Calu3 (cell line): ENCODE data around the gene HACD2. TPM values are rescaled to one million over a fixed set of nuclear protein-coding genes. Genes with fewer than 3 reads are reported as not detected.

Experiments used
- BruUV-seq: library from RNA; stranded (reverse); fragments of 400-500 nt; replicated peaks from 2 replicates; lab custom pipeline; 2021; lab: Mats Ljungman, UMichigan
- CTCF ChIA-PET: fragments of 300-600 bp; sonication (Branson Sonifier 250); formaldehyde crosslinking; loops from one replicate; lab custom pipeline; 2022; ENCODE audit warnings: antibody characterized with exemption; lab: Charles Lee
- DNase-seq: peaks from one replicate; pipeline ENCODE4 v3.0.0; 2022
- H3K27ac Mint-ChIP-seq: one replicate; pipeline ENCODE4 v1.8.0; 2022; ENCODE audit warnings: mixed read lengths; ENCODE audit not compliant: unreplicated experiment
- H3K27me3 Mint-ChIP-seq: one replicate; pipeline ENCODE4 v1.8.0; 2022; ENCODE audit warnings: mixed read lengths; ENCODE audit not compliant: unreplicated experiment
- H3K36me3 Mint-ChIP-seq: one replicate; pipeline ENCODE4 v1.8.0; 2022; ENCODE audit warnings: mild to moderate bottlenecking, moderate library complexity, mixed read lengths; ENCODE audit not compliant: insufficient read depth, unreplicated experiment
- H3K4me1 Mint-ChIP-seq: one replicate; pipeline ENCODE4 v1.8.0; 2022; ENCODE audit warnings: mild to moderate bottlenecking, low read depth, mixed read lengths; ENCODE audit not compliant: unreplicated experiment
- H3K4me3 Mint-ChIP-seq: one replicate; pipeline ENCODE4 v1.8.0; 2022; ENCODE audit warnings: mild to moderate bottlenecking, low read depth, moderate library complexity, mixed read lengths; ENCODE audit not compliant: unreplicated experiment
- H3K9me3 Mint-ChIP-seq: one replicate; pipeline ENCODE4 v1.8.0; 2022; ENCODE audit warnings: low read depth, mixed read lengths; ENCODE audit not compliant: unreplicated experiment
- CTCF ChIP-seq: fragments of 200-600 bp; IDR thresholded peaks from one replicate; pipeline ENCODE4 v1.8.0; 2022; ENCODE audit warnings: antibody characterized with exemption; ENCODE audit not compliant: unreplicated experiment
- intact Hi-C: fragments of 100-400 bp; cut with micrococcal nuclease; formaldehyde crosslinking; loops from one replicate; pipeline ENCODE4 v1.10.0; 2022; ENCODE audit not compliant: unreplicated experiment
- total RNA-seq: library from RNA; stranded (reverse); gene quantifications from 2 replicates; pipeline ENCODE4 v1.2.3, GENCODE V29; 2022

The HACD2 gene
- total RNA-seq, 1 experiment from 2014 or later = 69.0 TPM

- Mint-ChIP-seq H3K4me3 (no peak overlapping the region), H3K27ac (no peak overlapping the region), H3K27me3 (no peaks in the 10 kb centered on the region), H3K9me3 (no peaks in the 10 kb centered on the region), H3K36me3 (no peaks in the 10 kb centered on the region), H3K4me1 (peaks cover 13% of the 10 kb centered on the region)
- intact Hi-C loops = no loop called here
- no peak for TF ChIP-seq CTCF
- no TSS peak for BruUV-seq
- DNase-seq = no peak
- CTCF ChIA-PET = no interaction called here
Measured at GRCh38 chr3:123568875-123569274, 16.0 kb downstream of the HACD2 start.

GRCh38 chr3:123568034-123568433 lies 16.8 kb downstream of the HACD2 start:
- no peak for TF ChIP-seq CTCF
- CTCF ChIA-PET = no interaction called here
- DNase-seq = no peak
- H3K4me1 Mint-ChIP-seq = peaks cover 21% of the 10 kb centered on the region
- no peak overlapping the region for H3K27ac Mint-ChIP-seq
- no peaks in the 10 kb centered on the region for H3K27me3 Mint-ChIP-seq
- no peaks in the 10 kb centered on the region for H3K36me3 Mint-ChIP-seq
- H3K4me3 Mint-ChIP-seq = no peak overlapping the region
- BruUV-seq = no TSS peak
- intact Hi-C loops = no loop called here
- H3K9me3 Mint-ChIP-seq = no peaks in the 10 kb centered on the region

- intact Hi-C loops = no loop called here
- Mint-ChIP-seq H3K36me3 (no peaks in the 10 kb centered on the region), H3K27me3 (no peaks in the 10 kb centered on the region), H3K4me1 (peaks cover 26% of the 10 kb centered on the region), H3K9me3 (no peaks in the 10 kb centered on the region), H3K27ac (no peak overlapping the region), H3K4me3 (no peak overlapping the region)
- no TSS peak for BruUV-seq
- TF ChIP-seq CTCF = no peak
- no peak for DNase-seq
- CTCF ChIA-PET = no interaction called here
Measured at GRCh38 chr3:123564056-123564455, 20.8 kb downstream of the HACD2 start.

DNA sequence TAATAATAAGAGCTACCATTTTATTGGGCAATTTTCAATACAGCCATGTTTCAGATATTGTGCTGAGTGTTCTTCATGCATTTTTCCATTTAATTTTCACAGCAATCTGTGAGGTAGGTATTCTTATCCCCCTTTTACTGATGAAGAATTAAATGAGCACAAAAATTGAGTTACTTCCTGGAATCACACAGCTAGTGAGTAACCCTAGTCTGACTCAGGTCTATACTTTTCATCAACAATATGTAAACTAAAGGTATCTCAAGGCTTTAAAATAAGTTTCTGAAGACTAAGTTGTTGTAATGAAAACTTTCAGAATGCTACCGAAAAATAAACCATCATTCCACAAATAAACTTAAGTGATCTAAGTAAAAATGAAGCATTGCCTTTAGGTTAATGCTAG lies 22.3 kb downstream of the HACD2 start:
- intact Hi-C loops = no loop called here
- no peak for TF ChIP-seq CTCF
- Mint-ChIP-seq H3K27ac (no peak overlapping the region), H3K27me3 (no peaks in the 10 kb centered on the region), H3K9me3 (no peaks in the 10 kb centered on the region), H3K4me1 (peaks cover 16% of the 10 kb centered on the region), H3K36me3 (no peaks in the 10 kb centered on the region), H3K4me3 (no peak overlapping the region)
- BruUV-seq = no TSS peak
- CTCF ChIA-PET = no interaction called here
- no peak for DNase-seq
